Right renal pelvis (tissue), 4 donors: ENCODE measurements around the gene C2CD4D. TPM values are rescaled to one million over a fixed set of nuclear protein-coding genes. Genes with fewer than 3 reads are reported as not detected.

Source experiments
- DNase-seq, 4 donors: peaks; one replicate each; pipeline ENCODE4 v3.0.0-alpha.2; 2013; ENCODE audit warnings: low read depth in 4 of 4, low spot score in 3 of 4, missing footprints in 1 of 4
- polyA plus RNA-seq, 4 donors: library from polyadenylated mRNA; unstranded; fragments of 120-200 nt; gene quantifications; one replicate each; pipeline ENCODE4 v1.2.1, GENCODE V29; 2013; ENCODE audit not compliant: insufficient read length in 4 of 4

C2CD4D gene
- polyA plus RNA-seq, 4 donors, result 0.18 to 0.64 (median 0.23) TPM

- no peak for DNase-seq
These were observed 2.4 kb downstream of the C2CD4D start for GRCh38 chr1:151837197-151837596.

GRCh38 chr1:151835596-151835995 is 4.0 kb downstream of the C2CD4D start:
- DNase-seq, result no peak

- no peak for DNase-seq
These were observed 5.4 kb downstream of the C2CD4D start for GRCh38 chr1:151834239-151834638.

GRCh38 chr1:151833172-151833900 is 6.3 kb downstream of the C2CD4D start:
- DNase-seq, result no peak

- DNase-seq, result no peak
These were observed 7.2 kb downstream of the C2CD4D start for GRCh38 chr1:151832318-151832980.

GRCh38 chr1:151831605-151832004 is 8.0 kb downstream of the C2CD4D start, which contains the start of gene RORC:
RORC (minus strand) TSS chr1:151831802; CDS start chr1:151831764, 38 bp downstream.
- DNase-seq, result no peak

GRCh38 chr1:151831256-151831591 is 8.4 kb downstream of the C2CD4D start:
- DNase-seq, result no peak

GRCh38 chr1:151830055-151830454 is 9.6 kb downstream of the C2CD4D start:
- DNase-seq, result no peak

GRCh38 chr1:151829352-151830046 is 10.1 kb downstream of the C2CD4D start:
- DNase-seq, result no peak

- DNase-seq, result peak in 1 of 4 donors; percentile 40
These were observed 10.7 kb downstream of the C2CD4D start for GRCh38 chr1:151828921-151829320.

GRCh38 chr1:151827853-151828252 is 11.8 kb downstream of the C2CD4D start:
- no peak for DNase-seq

GRCh38 chr1:151825751-151826660 is 13.6 kb downstream of the C2CD4D start:
- no peak for DNase-seq

- no peak for DNase-seq
These were observed 14.4 kb downstream of the C2CD4D start for GRCh38 chr1:151825204-151825603.

GRCh38 chr1:151823175-151823574 is 16.4 kb downstream of the C2CD4D start:
- no peak for DNase-seq

- DNase-seq, result no peak
These were observed 17.2 kb downstream of the C2CD4D start for GRCh38 chr1:151822404-151822803.

- no peak for DNase-seq
These were observed 18.7 kb downstream of the C2CD4D start for GRCh38 chr1:151820940-151821339.

GRCh38 chr1:151819976-151820623 is 19.5 kb downstream of the C2CD4D start:
- no peak for DNase-seq

GRCh38 chr1:151819227-151819835 is 20.3 kb downstream of the C2CD4D start:
- DNase-seq, result no peak

GRCh38 chr1:151817353-151817730 is 22.3 kb downstream of the C2CD4D start:
- no peak for DNase-seq
